ENCODE measurements around the gene PARP15.

- TF ChIP-seq POLR2A (IDR thresholded peaks at IDR 0.05; ENCODE audit: low read depth, low read length) (no peak), POLR2AphosphoS5 (IDR thresholded peaks at IDR 0.05; ENCODE audit: low read depth, low read length) (no peak), TAF1 (IDR thresholded peaks at IDR 0.05; ENCODE audit: low read depth, low read length) (no peak), SPI1 (IDR thresholded peaks at IDR 0.05; ENCODE audit: low read depth, low read length) (no peak)
Observed at GRCh38 chr3:122612696-122613095, 35.2 kb downstream of the PARP15 start.

All from GM12891 (cell line).